Activated T-cell treated with anti-CD3 and anti-CD28 coated beads, Interleukin-2, amount 50 U/mL, for 24 hours (primary cell): Measurements from ENCODE around the gene DISC1.
A peak's percentile ranks its signal among the peaks of the same experiment; 100 is the strongest.
"Not testable (repeated sequence)": the region's sequence is repeated elsewhere in the genome, so short reads cannot be mapped to it uniquely, and the experiment has no call there.

ENCODE experiments used
- DNase-seq: peaks from one replicate; pipeline ENCODE4 v3.0.0-alpha.2; 2020
- H3K27ac Mint-ChIP-seq: 2 replicates; pipeline ENCODE4 v1.8.0; 2020; ENCODE audit warnings: mild to moderate bottlenecking, mixed read lengths
- H3K27me3 Mint-ChIP-seq: 2 replicates; pipeline ENCODE4 v1.8.0; 2020; ENCODE audit warnings: mixed read lengths
- H3K36me3 Mint-ChIP-seq: 2 replicates; pipeline ENCODE4 v1.8.0; 2020; ENCODE audit warnings: low read depth, mixed read lengths
- H3K4me1 Mint-ChIP-seq: 2 replicates; pipeline ENCODE4 v1.8.0; 2020; ENCODE audit warnings: low read depth, mixed read lengths
- H3K4me3 Mint-ChIP-seq: 2 replicates; pipeline ENCODE4 v1.8.0; 2020; ENCODE audit warnings: mild to moderate bottlenecking, moderate library complexity, mixed read lengths
- H3K9me3 Mint-ChIP-seq: 2 replicates; pipeline ENCODE4 v1.8.0; 2020; ENCODE audit warnings: mixed read lengths

Gene DISC1

DNA sequence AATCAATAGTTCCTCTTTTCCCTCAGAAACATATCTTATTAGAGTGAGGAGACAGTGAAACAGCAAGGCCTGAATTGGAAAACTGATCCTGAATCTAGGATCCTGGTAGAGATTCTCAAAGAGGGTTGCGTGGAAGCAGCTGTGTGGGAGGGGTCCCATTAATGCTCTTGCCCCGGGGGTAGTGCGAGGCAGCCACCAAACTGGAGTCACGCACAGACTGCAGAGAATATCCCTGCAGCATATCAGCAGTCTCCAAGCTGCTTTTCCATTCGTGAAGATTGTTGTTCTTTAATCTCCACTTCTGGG is 150.1 kb downstream of the DISC1 start:
- Mint-ChIP-seq H3K27me3 (no peaks in the 10 kb centered on the region), H3K4me3 (no peak overlapping the region), H3K27ac (no peak overlapping the region), H3K9me3 (no peaks in the 10 kb centered on the region), H3K36me3 (peaks cover 33% of the 10 kb centered on the region), H3K4me1 (no peaks in the 10 kb centered on the region)
- no peak for DNase-seq

DNA sequence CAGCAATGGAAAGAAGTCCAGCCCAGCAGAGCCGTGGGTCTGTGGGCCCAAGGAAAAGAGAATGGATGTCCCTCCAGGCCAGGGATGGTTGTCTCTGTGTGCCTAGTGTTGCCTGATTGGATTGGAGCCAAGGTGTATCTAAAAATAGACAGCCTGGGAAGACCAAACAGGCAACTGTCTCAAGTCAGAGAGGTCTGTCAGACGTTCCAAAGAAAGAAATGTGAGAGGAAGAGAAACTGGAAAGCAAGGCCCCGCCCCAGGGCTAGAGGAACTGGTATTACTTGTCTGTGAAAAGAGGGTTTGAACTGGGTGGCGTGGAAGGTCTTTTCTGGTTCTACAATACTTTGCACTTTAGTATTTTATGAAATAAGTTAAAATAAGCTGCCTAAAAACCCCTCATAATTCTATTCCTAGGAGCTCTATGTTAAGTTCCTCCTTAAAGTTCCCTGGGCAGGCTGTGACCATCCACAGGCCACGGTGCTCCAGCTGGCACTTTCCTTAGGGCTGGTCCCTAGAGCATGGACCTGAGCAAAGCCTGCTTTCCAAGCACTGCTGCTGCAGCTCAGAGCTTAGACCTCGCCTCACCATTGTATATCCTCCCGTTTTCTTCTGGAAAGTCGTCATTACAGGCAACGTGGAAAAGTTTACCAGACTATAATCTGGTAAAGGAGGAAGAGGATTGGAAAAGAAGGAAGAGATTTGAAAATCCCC is 151.6 kb downstream of the DISC1 start:
- peaks cover 23% of the 10 kb centered on the region for H3K36me3 Mint-ChIP-seq
- no peak for DNase-seq
- no peaks in the 10 kb centered on the region for H3K4me1 Mint-ChIP-seq
- no peaks in the 10 kb centered on the region for H3K9me3 Mint-ChIP-seq
- no peak overlapping the region for H3K4me3 Mint-ChIP-seq
- no peaks in the 10 kb centered on the region for H3K27me3 Mint-ChIP-seq
- H3K27ac Mint-ChIP-seq = no peak overlapping the region

DNA sequence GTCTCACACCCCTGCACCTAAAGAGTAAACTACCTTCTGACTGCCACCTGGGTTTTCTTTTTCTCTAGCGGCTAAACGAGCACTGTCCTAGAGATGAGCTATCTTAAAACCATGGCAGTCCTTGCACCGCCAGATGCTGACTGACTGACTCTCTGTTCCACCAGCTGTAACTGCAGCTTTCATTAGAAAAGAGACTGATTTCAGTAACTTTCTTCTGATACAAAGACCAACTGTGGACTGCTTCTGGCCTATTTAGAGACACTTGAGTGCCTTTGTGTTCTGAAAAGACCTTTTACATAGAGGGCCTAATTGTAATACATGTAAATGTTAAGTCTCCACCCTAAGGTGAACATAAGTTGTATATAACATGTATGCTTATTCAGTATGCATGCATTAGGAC is 152.5 kb downstream of the DISC1 start:
- no peak overlapping the region for H3K27ac Mint-ChIP-seq
- H3K27me3 Mint-ChIP-seq = no peaks in the 10 kb centered on the region
- H3K9me3 Mint-ChIP-seq = no peaks in the 10 kb centered on the region
- no peak overlapping the region for H3K4me3 Mint-ChIP-seq
- no peaks in the 10 kb centered on the region for H3K4me1 Mint-ChIP-seq
- no peak for DNase-seq
- peaks cover 22% of the 10 kb centered on the region for H3K36me3 Mint-ChIP-seq

DNA sequence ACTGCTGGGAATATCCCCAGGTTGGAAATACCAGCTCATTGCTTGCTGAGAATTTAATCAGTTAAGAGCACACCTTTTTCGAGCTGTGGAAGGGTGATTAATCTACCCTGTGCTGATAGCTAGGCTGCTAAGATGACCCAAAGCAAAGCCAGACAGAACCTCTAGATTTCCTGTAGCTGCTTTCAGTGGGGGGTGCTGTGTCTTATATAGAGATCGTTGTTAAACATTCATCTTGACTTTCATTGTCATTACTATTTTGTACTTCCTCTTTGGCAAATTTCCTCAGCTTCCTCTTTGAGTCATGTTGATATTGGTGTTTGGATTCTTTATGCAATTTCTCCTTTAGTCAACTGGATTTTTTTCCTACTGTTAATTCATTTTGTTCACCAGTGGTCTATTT is 155.3 kb downstream of the DISC1 start:
- Mint-ChIP-seq H3K9me3 (no peaks in the 10 kb centered on the region), H3K4me1 (no peaks in the 10 kb centered on the region), H3K27ac (no peak overlapping the region), H3K36me3 (peaks cover 5% of the 10 kb centered on the region), H3K27me3 (no peaks in the 10 kb centered on the region), H3K4me3 (no peak overlapping the region)
- DNase-seq = no peak

DNA sequence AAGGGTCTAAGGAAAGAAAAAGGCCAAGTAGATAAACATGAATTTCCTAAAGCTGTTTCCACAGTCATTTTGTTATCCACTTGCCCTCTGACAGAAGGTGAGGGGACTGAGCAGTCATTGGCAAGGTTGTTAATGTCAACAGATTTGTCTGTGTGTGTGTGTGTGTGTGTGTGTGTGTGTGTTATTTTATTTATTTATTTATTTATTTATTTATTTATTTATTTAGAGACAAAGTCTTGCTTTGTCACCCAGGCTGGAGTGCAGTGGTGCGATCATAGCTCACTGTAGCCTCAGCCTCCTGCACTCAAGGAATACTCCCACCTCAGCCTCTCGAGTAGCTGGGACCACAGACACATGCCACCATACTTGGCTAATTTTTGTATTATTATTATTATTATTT is 158.5 kb downstream of the DISC1 start:
- H3K27ac Mint-ChIP-seq, DNase-seq, H3K9me3 Mint-ChIP-seq, H3K27me3 Mint-ChIP-seq, H3K4me3 Mint-ChIP-seq, H3K36me3 Mint-ChIP-seq, H3K4me1 Mint-ChIP-seq: not testable (repeated sequence)

DNA sequence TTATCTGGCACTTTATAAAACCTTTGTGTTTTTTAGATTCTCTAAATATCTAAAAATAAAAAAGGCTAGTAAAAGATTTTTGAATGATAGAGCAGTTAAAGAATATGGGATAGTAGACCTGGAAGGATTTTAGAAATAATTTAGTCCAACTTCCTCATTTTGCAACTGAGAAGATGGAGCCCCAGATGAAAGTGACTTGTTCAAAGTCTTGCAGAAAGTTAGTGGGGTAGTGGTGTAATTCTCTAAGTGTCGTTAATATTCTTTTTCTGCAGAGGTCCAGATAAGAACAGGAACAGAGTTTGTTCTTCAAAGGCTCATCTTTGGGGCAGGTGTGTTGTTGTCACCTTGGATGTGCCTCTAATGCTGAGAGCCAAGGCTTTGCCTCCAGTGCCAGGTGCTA is 159.5 kb downstream of the DISC1 start:
- Mint-ChIP-seq H3K36me3 (peaks cover 3% of the 10 kb centered on the region), H3K4me3 (no peak overlapping the region), H3K9me3 (no peaks in the 10 kb centered on the region), H3K4me1 (no peaks in the 10 kb centered on the region), H3K27me3 (no peaks in the 10 kb centered on the region), H3K27ac (no peak overlapping the region)
- no peak for DNase-seq

DNA sequence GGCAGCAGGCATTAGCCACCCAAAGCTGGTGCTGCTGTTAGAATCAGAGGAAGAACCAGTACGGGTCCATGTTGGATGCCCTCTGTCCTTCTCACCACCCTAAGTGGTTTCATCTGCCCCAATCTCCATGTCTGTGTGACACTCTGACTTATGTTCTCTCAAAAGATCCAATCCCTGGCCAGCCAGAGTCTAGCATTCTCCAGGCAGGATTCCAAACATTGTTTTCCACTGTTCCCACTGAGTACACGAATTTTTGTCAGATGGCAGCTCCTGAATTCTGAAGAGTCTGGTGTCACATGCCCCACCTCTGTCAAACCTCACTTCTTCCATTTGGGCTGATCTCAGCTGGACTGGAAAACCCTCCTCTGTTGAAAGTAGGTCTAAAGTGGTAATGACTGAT is 166.0 kb downstream of the DISC1 start:
- no peak for DNase-seq
- peaks cover 3% of the 10 kb centered on the region for H3K36me3 Mint-ChIP-seq

DNA sequence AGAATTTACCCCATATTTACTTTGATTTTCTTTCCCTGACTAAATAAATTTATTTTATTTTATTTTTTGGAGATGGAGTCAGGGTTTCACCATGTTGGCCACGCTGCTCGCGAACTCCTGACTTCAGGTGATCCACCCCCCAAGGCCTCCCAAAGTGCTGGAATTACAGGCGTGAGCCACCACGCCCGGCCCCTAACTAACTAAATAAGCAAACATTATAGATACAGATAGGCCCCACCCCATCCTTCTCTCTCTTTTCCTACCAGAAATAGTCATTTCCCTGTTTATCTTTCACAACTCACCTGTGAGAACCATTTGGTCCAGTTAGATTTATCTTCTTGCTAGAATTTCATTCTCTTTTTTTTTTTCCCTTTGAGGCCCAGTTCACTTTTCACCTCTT is 167.3 kb downstream of the DISC1 start:
- Mint-ChIP-seq H3K4me3 (no peak overlapping the region), H3K9me3 (no peaks in the 10 kb centered on the region), H3K4me1 (no peaks in the 10 kb centered on the region), H3K36me3 (peaks cover 2% of the 10 kb centered on the region), H3K27ac (no peak overlapping the region), H3K27me3 (no peaks in the 10 kb centered on the region)
- DNase-seq = no peak

More for the DNA sequence above, 166.0 kb downstream of the DISC1 start:
- no peak overlapping the region for H3K27ac Mint-ChIP-seq
- H3K4me1 Mint-ChIP-seq = no peaks in the 10 kb centered on the region
- H3K9me3 Mint-ChIP-seq = no peaks in the 10 kb centered on the region
- H3K27me3 Mint-ChIP-seq = no peaks in the 10 kb centered on the region
- H3K4me3 Mint-ChIP-seq = no peak overlapping the region

DNA sequence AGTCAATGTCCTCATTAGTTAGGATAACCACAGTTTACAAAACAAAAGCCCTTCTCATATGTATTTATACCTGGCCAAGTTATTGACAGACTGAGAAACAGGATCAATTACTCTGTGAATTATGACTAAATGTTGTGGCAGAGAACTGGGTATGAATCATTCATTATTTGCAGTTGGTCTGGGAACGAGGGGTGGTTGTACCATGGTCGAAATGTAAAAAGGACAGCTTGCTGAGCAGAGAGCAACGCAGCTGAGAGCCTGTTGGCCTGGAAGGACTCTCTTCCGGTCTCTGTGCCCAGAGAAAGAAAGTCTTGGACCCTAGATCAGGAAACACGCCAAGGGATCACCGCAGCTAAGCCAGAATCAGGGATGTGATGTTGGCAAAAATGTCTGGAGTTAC is 169.6 kb downstream of the DISC1 start:
- H3K36me3 Mint-ChIP-seq = peaks cover 12% of the 10 kb centered on the region
- H3K27me3 Mint-ChIP-seq = no peaks in the 10 kb centered on the region
- H3K27ac Mint-ChIP-seq = no peak overlapping the region
- no peak for DNase-seq
- no peak overlapping the region for H3K4me3 Mint-ChIP-seq
- H3K9me3 Mint-ChIP-seq = no peaks in the 10 kb centered on the region
- no peaks in the 10 kb centered on the region for H3K4me1 Mint-ChIP-seq

DNA sequence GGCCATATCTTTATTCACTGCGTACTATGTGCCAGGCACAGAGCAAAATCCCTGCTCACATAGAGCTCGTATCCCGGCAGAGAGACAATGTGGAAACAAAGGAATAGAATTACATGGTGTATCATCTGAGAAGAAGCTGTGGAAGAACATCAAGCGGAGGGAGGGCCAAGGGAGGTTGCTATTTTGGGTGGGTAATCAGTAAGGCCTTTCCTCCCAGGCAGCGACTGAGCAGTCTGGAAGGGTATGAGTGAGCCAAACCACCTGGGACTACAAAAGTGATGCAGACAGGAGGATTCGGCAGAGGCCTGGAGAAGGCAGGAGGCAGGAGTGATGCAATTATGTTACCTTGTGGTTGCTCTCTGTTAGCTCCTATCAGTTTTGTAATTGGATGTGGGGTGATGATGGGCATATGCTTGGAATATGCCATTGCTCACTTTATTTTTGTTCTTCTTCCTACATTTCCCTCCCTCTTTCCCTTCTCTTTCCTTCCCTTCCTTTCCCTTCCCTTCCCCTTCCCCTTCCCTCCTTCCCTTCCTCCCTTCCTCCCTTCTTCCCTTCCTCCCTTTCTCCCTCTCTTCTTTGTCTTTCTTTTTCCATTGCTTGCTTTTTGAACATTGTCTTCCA is 172.9 kb downstream of the DISC1 start:
- no peak for DNase-seq
- Mint-ChIP-seq H3K4me3 (no peak overlapping the region), H3K4me1 (no peaks in the 10 kb centered on the region), H3K27me3 (no peaks in the 10 kb centered on the region), H3K9me3 (no peaks in the 10 kb centered on the region), H3K27ac (peak overlapping the region; percentile 7), H3K36me3 (peaks cover 27% of the 10 kb centered on the region)

DNA sequence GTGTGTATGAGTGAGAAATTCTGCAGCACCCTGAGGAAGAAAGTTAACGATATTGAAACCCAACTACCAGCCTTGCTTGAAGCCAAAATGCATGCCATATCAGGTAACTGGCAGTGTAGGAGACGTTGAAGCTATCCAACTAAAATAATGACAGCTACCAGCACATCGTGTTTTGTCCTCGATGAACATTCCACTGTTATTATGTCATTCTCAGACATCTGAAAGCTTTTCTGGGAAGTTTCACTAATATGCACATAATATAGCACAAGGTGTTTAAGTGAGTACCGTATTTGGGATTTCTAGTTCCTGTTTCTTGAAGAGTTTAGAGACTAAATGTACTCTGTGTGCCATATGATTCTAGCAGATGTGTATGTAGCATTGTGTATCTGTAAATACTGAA is 173.5 kb downstream of the DISC1 start:
- Mint-ChIP-seq H3K4me3 (no peak overlapping the region), H3K36me3 (peaks cover 27% of the 10 kb centered on the region), H3K9me3 (no peaks in the 10 kb centered on the region), H3K4me1 (no peaks in the 10 kb centered on the region), H3K27me3 (no peaks in the 10 kb centered on the region), H3K27ac (peak overlapping the region; percentile 7)
- DNase-seq = no peak

DNA sequence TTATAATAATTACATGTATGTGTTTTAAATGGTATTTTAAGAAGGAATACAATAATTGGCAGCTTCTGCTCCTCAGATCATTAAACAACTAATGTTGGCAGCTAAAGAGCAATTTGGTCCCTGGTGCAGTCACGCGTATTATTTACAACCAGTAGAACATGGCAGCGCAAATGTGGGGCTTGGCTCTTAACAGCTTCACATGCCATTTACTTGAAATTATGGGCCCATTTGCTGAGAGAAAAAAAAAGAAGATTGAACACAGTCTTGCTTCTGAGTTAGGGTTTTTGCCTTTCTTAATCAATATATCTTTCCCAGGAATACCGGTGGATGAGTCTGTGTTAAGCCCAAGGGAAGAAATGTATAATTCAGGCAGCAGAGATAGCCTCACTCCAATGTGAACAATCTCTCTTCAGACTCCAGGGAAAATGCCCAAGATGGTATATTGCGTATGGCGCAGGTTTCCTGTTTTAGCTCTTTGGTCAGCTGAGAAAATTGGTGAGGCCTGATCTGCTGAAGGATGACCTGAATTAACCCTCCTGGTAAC is 174.5 kb downstream of the DISC1 start:
- H3K27ac Mint-ChIP-seq = no peak overlapping the region
- H3K4me1 Mint-ChIP-seq = no peaks in the 10 kb centered on the region
- H3K27me3 Mint-ChIP-seq = no peaks in the 10 kb centered on the region
- no peaks in the 10 kb centered on the region for H3K9me3 Mint-ChIP-seq
- no peak overlapping the region for H3K4me3 Mint-ChIP-seq
- no peak for DNase-seq
- peaks cover 27% of the 10 kb centered on the region for H3K36me3 Mint-ChIP-seq

DNA sequence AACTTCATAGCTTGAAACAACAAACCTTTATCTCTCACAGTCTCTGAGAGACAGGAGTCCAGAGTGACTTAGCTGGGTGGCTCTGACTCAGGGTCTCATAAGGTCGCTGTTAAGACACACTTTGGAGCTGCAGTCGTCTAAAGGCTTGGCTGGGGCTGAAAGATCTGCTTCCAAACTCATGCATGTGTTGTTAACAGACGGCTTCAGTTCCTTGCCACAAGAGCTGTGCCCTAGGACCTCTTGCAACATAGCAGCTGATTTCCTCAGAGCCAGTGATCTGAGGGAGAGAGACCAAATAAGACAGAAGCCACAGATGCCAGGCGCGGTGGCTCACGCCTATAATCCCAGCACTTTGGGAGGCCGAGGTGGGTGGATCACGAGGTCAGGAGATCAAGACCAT is 176.8 kb downstream of the DISC1 start:
- H3K27me3 Mint-ChIP-seq = no peaks in the 10 kb centered on the region
- peaks cover 27% of the 10 kb centered on the region for H3K36me3 Mint-ChIP-seq
- DNase-seq = no peak
- no peak overlapping the region for H3K4me3 Mint-ChIP-seq
- no peaks in the 10 kb centered on the region for H3K4me1 Mint-ChIP-seq
- no peak overlapping the region for H3K27ac Mint-ChIP-seq
- no peaks in the 10 kb centered on the region for H3K9me3 Mint-ChIP-seq

DNA sequence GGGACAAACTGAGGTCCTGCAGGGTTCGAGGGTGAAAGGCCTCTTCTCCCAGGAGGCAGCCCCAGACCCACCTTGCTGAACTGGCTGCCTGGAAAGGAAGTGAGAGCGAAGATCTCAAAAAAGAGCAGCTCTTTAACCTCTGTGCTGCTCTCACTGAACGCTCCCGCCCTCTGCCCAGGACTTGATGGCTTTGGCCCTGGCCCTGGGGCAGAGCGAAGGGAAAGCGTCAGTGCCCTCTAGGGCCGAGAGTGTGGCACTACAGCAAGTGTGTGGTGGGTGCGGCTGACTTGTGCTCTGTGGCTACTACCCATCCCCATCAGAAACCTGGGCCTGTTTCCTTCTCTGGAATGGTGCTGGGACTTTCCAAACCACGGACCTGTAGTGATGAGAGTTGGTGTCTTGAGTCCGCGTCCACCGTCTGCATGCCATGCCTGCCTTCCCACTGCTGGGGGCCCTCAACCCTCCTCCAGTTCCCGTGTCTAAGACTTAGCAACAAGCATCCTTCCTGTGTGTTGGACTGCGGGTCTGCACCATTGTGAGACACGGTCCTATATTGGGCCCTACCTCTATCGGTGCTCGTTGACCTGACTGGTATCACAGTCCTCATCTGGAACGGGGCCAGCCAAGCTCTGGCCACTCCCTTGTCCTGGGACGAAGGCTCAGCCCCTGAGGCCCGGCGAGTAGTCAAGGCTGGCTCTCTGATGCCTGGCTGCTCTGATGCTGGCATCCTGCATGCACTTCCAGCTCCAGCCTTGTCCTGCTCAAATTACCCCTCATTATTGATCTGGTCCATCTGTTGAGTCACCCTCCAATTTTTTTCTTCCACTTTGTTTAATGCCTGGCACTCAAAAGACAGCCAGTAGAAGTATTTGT is 180.3 kb downstream of the DISC1 start:
- Mint-ChIP-seq H3K27me3 (no peaks in the 10 kb centered on the region), H3K4me3 (no peak overlapping the region)
- DNase-seq = peak; percentile 47

DNA sequence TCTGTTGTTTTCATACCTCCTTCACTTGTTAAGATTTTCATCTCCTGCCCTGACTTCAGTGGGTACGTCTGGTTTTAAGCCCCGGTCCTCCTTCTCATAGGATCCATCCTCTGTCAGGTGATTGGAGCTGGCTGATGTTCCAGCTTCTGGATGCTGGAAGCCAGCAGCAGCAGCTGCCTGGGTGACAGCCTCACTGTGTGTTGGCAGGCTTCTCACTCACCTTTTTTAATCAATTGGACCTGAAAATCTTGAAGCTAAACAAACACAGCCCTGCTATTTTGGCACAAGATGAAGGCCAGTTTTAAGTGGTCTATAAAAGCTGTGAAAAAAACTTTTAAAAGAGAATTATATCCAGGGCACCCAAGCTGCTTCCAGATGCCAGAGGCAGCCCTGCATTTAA is 181.0 kb downstream of the DISC1 start:
- Mint-ChIP-seq H3K27me3 (no peaks in the 10 kb centered on the region), H3K9me3 (no peaks in the 10 kb centered on the region), H3K4me3 (no peak overlapping the region), H3K27ac (no peak overlapping the region), H3K36me3 (peaks cover 14% of the 10 kb centered on the region), H3K4me1 (no peaks in the 10 kb centered on the region)
- no peak for DNase-seq

More for the DNA sequence above, 180.3 kb downstream of the DISC1 start:
- Mint-ChIP-seq H3K4me1 (no peaks in the 10 kb centered on the region), H3K9me3 (no peaks in the 10 kb centered on the region), H3K27ac (no peak overlapping the region), H3K36me3 (peaks cover 19% of the 10 kb centered on the region)
